ENCODE results near the gene EPS8L1.
"Not testable (repeated sequence)": the region's sequence is repeated elsewhere in the genome, so short reads cannot be mapped to it uniquely, and the experiment has no call there.

EPS8L1 gene

GRCh38 chr19:55094456-55095259, 19.0 kb downstream of the EPS8L1 start:
- no peak for DNase-seq (ENCODE audit: low read depth)

GRCh38 chr19:55095260-55096060, 19.8 kb downstream of the EPS8L1 start:
- no peak for DNase-seq (ENCODE audit: low read depth)

GRCh38 chr19:55096061-55096701, 20.5 kb downstream of the EPS8L1 start:
- no peak for DNase-seq (ENCODE audit: low read depth)

GRCh38 chr19:55097864-55098715, 22.4 kb downstream of the EPS8L1 start:
- no peak for DNase-seq (ENCODE audit: low read depth)

GRCh38 chr19:55098716-55099556, 23.3 kb downstream of the EPS8L1 start:
- DNase-seq (ENCODE audit: low read depth) = no peak

- DNase-seq (ENCODE audit: low read depth) = no peak
Measured at GRCh38 chr19:55099557-55100506, 24.2 kb downstream of the EPS8L1 start.

- DNase-seq (ENCODE audit: low read depth) = no peak
Measured at GRCh38 chr19:55101261-55101660, 25.6 kb downstream of the EPS8L1 start.

GRCh38 chr19:55103190-55103589, 27.5 kb downstream of the EPS8L1 start:
- DNase-seq (ENCODE audit: low read depth) = no peak

- no peak for DNase-seq (ENCODE audit: low read depth)
Measured at GRCh38 chr19:55105237-55105636, 29.6 kb downstream of the EPS8L1 start.

GRCh38 chr19:55106591-55106990, 30.9 kb downstream of the EPS8L1 start:
- no peak for DNase-seq (ENCODE audit: low read depth)

GRCh38 chr19:55107252-55107651, 31.6 kb downstream of the EPS8L1 start:
- not testable (repeated sequence) for DNase-seq (ENCODE audit: low read depth)

GRCh38 chr19:55109527-55110291, 34.0 kb downstream of the EPS8L1 start:
- no peak for DNase-seq (ENCODE audit: low read depth)

GRCh38 chr19:55111238-55111831, 35.7 kb downstream of the EPS8L1 start:
- no peak for DNase-seq (ENCODE audit: low read depth)

- DNase-seq (ENCODE audit: low read depth) = no peak
Measured at GRCh38 chr19:55112246-55112776, 36.6 kb downstream of the EPS8L1 start.

GRCh38 chr19:55112777-55113569, 37.3 kb downstream of the EPS8L1 start:
- no peak for DNase-seq (ENCODE audit: low read depth)

GRCh38 chr19:55113570-55114039, 37.9 kb downstream of the EPS8L1 start:
- DNase-seq (ENCODE audit: low read depth) = peak; percentile 93

- DNase-seq (ENCODE audit: low read depth) = no peak
Measured at GRCh38 chr19:55114566-55115145, 39.0 kb downstream of the EPS8L1 start.

Measured in amniotic epithelial cell (primary cell).